ENCODE data around the gene ZMPSTE24. TPM values are rescaled to one million over a fixed set of nuclear protein-coding genes. Genes with fewer than 3 reads are reported as not detected.

The ZMPSTE24 gene
- total and polyA plus RNA-seq, 10 of the 15 experiments (the other 5 are each of a cell fraction or from before 2014, with no cell fraction given) = 21.5 to 84.4 (median 43.6) TPM

DNA sequence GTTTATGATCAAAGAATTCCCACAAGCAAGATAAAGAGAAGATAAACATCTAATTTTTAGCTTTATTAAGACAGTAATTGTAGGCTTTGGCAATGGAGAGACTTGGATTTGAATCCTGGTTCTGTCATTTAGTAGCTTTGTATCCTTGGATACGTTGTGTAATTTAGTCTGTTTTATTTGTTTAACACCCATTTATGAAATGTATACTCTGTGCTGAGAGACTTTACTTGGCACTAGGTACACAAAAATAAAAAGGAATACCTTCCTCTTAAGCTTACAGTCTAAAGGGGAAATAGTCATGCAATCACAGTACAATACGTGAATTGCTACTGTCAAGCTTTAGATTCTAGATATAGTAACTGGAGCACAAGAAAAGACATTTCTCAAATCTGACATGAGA lies 23.8 kb downstream of the ZMPSTE24 start:
- Histone ChIP-seq H3K79me2 (ENCODE audit: control insufficient read depth, insufficient read depth, low read length) (no peaks in the 10 kb centered on the region), H3K36me3 (ENCODE audit: control insufficient read depth in 2 of 2, insufficient read depth in 2 of 2, low read length in 1 of 2) (peaks cover 2 to 21% of the 10 kb centered on the region in 2 experiments; a peak in 2 of 4 replicates), H3K9me3 (replicated peaks; ENCODE audit: control insufficient read depth, insufficient read depth, low read length) (no peaks in the 10 kb centered on the region), H3K27me3 (replicated peaks in 1 of 2; ENCODE audit: control insufficient read depth in 2 of 2, insufficient read depth in 2 of 2, low read length in 1 of 2) (no peaks in the 10 kb centered on the region), H2AFZ (ENCODE audit: control insufficient read depth, low read depth, low read length) (no peak overlapping the region), H3K4me1 (ENCODE audit: control insufficient read depth, insufficient read depth, low read length) (no peaks in the 10 kb centered on the region), H4K20me1 (ENCODE audit: control insufficient read depth, insufficient read depth) (no peaks in the 10 kb centered on the region), H3K4me2 (ENCODE audit: control insufficient read depth, insufficient read depth) (no peak overlapping the region), H3K9ac (ENCODE audit: control insufficient read depth, insufficient read depth, low read length) (no peak overlapping the region), H3K27ac (ENCODE audit: control insufficient read depth, insufficient read depth) (no peak overlapping the region), H3K4me3 (no peak overlapping the region)
- ChIA-PET SMC1A (ENCODE audit: uncharacterized antibody, unreplicated experiment) (interaction anchor here (0.7 to 1.9 kb wide), 12 partner anchors 10 to 75 kb away, joined by 3 to 6 read pairs (median 3); no protein-coding TSS in a partner anchor), CTCF (interaction anchor here (0.7 to 1.8 kb wide), 8 partner anchors 9 to 183 kb away, joined by 3 to 8 read pairs (median 3); partner anchors contain the start of gene SMAP2), POLR2A (interaction anchor here (1.0 kb wide), 1 partner anchor 23 kb away, joined by 3 read pairs; no protein-coding TSS in a partner anchor), RAD21 (ENCODE audit: unreplicated experiment) (interaction anchor here (1.2 kb wide), 1 partner anchor 129 kb away, joined by 3 read pairs; no protein-coding TSS in a partner anchor)
- BruUV-seq (replicated peaks) = no TSS peak
- TF ChIP-seq STAT3 (IDR thresholded peaks at IDR 0.05; ENCODE audit: low read depth, low read length) (no peak), SREBF1 (IDR thresholded peaks at IDR 0.05; ENCODE audit: low read length) (no peak), RUNX3 (IDR thresholded peaks at IDR 0.05; ENCODE audit: low read length) (no peak), RAD21 (IDR thresholded peaks at IDR 0.05; ENCODE audit: insufficient read depth, low read depth, low read length) (no peak), PAX8 (IDR thresholded peaks at IDR 0.05) (no peak), RAD51 (IDR thresholded peaks at IDR 0.05) (no peak), CEBPB (IDR thresholded peaks at IDR 0.05; ENCODE audit: borderline replicate concordance in 1 of 2, low read depth in 2 of 2, low read length in 2 of 2) (no peak), ZBTB40 (IDR thresholded peaks at IDR 0.05; ENCODE audit: borderline replicate concordance) (no peak), MEF2A (IDR thresholded peaks at IDR 0.05; ENCODE audit: insufficient read depth, low read depth, low read length) (no peak)
- TF ChIP-seq, protein P1, sequence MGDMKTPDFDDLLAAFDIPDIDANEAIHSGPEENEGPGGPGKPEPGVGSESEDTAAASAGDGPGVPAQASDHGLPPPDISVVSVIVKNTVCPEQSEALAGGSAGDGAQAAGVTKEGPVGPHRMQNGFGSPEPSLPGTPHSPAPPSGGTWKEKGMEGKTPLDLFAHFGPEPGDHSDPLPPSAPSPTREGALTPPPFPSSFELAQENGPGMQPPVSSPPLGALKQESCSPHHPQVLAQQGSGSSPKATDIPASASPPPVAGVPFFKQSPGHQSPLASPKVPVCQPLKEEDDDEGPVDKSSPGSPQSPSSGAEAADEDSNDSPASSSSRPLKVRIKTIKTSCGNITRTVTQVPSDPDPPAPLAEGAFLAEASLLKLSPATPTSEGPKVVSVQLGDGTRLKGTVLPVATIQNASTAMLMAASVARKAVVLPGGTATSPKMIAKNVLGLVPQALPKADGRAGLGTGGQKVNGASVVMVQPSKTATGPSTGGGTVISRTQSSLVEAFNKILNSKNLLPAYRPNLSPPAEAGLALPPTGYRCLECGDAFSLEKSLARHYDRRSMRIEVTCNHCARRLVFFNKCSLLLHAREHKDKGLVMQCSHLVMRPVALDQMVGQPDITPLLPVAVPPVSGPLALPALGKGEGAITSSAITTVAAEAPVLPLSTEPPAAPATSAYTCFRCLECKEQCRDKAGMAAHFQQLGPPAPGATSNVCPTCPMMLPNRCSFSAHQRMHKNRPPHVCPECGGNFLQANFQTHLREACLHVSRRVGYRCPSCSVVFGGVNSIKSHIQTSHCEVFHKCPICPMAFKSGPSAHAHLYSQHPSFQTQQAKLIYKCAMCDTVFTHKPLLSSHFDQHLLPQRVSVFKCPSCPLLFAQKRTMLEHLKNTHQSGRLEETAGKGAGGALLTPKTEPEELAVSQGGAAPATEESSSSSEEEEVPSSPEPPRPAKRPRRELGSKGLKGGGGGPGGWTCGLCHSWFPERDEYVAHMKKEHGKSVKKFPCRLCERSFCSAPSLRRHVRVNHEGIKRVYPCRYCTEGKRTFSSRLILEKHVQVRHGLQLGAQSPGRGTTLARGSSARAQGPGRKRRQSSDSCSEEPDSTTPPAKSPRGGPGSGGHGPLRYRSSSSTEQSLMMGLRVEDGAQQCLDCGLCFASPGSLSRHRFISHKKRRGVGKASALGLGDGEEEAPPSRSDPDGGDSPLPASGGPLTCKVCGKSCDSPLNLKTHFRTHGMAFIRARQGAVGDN (IDR thresholded peaks at IDR 0.05) = no peak
- TF ChIP-seq, protein P2, sequence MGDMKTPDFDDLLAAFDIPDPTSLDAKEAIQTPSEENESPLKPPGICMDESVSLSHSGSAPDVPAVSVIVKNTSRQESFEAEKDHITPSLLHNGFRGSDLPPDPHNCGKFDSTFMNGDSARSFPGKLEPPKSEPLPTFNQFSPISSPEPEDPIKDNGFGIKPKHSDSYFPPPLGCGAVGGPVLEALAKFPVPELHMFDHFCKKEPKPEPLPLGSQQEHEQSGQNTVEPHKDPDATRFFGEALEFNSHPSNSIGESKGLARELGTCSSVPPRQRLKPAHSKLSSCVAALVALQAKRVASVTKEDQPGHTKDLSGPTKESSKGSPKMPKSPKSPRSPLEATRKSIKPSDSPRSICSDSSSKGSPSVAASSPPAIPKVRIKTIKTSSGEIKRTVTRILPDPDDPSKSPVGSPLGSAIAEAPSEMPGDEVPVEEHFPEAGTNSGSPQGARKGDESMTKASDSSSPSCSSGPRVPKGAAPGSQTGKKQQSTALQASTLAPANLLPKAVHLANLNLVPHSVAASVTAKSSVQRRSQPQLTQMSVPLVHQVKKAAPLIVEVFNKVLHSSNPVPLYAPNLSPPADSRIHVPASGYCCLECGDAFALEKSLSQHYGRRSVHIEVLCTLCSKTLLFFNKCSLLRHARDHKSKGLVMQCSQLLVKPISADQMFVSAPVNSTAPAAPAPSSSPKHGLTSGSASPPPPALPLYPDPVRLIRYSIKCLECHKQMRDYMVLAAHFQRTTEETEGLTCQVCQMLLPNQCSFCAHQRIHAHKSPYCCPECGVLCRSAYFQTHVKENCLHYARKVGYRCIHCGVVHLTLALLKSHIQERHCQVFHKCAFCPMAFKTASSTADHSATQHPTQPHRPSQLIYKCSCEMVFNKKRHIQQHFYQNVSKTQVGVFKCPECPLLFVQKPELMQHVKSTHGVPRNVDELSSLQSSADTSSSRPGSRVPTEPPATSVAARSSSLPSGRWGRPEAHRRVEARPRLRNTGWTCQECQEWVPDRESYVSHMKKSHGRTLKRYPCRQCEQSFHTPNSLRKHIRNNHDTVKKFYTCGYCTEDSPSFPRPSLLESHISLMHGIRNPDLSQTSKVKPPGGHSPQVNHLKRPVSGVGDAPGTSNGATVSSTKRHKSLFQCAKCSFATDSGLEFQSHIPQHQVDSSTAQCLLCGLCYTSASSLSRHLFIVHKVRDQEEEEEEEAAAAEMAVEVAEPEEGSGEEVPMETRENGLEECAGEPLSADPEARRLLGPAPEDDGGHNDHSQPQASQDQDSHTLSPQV (IDR thresholded peaks at IDR 0.05) = no peak
- ATAC-seq (no peak), DNase-seq (ENCODE audit: low read depth, low spot score) (no peak), FAIRE-seq (no peak)
- in situ Hi-C loops (cut with MboI) = no loop called here
- intact Hi-C loops (cut with micrococcal nuclease; ENCODE audit: unreplicated experiment) = no loop called here
- 85% methylated on average over 2 of the region's 2 CpGs for WGBS (ENCODE audit: insufficient coverage, insufficient replicate concordance, low lambda C conversion rate, missing lambda C conversion rate)
